ENCODE results near the gene PEX5L.

DNA sequence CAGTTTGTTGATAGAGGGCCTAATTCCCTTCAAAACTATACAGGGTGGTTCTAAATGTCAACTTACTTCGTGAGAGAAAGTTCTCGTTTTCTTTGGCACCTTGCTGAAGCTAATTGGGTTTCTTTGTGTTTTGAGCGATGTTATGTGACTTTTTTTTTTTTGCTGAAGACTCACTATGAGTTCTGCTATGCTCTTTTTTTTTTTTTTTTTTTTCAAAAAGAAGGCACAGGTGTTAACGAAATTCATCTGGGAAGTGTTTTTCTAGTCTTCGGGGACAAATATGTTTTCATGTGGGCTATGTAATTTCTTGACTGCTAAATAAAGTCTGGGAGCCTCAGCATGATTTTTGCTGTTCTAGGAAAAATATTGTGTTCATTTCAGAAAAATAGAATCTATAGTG is 81.5 kb downstream of the PEX5L start:
- TF ChIP-seq, protein P1, sequence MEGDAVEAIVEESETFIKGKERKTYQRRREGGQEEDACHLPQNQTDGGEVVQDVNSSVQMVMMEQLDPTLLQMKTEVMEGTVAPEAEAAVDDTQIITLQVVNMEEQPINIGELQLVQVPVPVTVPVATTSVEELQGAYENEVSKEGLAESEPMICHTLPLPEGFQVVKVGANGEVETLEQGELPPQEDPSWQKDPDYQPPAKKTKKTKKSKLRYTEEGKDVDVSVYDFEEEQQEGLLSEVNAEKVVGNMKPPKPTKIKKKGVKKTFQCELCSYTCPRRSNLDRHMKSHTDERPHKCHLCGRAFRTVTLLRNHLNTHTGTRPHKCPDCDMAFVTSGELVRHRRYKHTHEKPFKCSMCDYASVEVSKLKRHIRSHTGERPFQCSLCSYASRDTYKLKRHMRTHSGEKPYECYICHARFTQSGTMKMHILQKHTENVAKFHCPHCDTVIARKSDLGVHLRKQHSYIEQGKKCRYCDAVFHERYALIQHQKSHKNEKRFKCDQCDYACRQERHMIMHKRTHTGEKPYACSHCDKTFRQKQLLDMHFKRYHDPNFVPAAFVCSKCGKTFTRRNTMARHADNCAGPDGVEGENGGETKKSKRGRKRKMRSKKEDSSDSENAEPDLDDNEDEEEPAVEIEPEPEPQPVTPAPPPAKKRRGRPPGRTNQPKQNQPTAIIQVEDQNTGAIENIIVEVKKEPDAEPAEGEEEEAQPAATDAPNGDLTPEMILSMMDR (IDR thresholded peaks at IDR 0.05) = no peak
- TF ChIP-seq EZH2 (IDR thresholded peaks at IDR 0.05; ENCODE audit: borderline replicate concordance, insufficient read depth, low read depth, low read length, poor library complexity, severe bottlenecking) = no peak
